ENCODE data around the gene GRIA3. TPM values are rescaled to one million over a fixed set of nuclear protein-coding genes. Genes with fewer than 3 reads are reported as not detected.

GRIA3 gene
- total RNA-seq, 1 donor from 2014 or later = 74.2 TPM

DNA sequence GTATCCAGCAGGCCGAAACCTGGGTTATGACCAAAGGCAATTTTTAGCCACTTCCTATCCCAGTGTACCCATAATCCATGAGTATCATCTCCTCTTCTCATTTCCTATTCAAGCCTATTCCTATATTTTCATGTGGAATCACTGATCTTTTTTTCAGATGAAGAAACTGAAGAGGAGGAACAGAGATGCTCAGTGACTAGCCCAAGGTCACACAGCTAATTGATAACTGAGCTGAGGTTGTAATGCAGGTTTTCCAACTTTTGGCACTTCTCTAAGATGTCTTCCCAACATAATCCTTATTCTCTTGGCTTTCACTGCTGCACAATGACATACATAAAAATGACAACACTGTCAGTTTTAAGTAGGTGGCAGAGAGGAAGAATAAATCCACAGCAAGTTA, 15.3 kb downstream of the GRIA3 start:
- no peak for DNase-seq

DNA sequence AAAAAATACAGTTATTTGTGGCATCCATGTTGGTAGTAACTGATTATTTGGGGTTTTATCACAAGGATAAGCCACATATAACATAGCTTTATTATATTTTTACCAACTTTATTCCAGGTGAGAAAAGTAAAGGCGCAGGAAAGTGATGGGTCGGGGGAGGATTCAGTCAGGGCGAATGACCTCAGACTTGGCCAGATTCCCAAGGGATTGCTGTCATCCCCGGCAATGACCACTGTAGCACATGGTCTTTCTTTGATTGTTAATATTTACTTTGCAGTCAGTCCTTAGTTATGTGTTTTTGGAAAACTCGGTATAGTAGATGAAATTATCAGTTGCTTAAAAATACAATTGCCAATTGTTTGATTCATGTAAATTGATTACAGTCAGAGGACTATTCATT, 17.6 kb downstream of the GRIA3 start:
- no peak for DNase-seq

DNA sequence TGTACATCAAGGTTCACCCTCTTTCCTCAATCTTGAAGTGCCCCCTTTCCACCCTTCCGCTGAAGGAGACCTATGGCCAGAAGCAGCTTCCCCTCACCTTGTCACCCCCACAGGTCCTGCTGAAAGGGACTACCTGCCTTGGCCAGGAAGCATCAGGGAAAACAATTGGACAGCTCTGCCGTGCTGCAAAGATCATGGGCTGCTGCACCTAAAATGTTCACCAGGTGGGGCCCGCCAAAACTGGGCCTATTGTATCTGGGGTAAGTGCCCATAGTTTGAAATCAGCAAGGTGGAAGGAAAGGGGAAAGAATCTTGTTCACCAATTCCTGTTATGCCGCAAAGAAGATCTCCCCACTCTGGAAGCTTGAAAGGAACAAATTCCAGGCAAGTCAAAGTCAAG, 18.4 kb downstream of the GRIA3 start:
- DNase-seq = no peak

DNA sequence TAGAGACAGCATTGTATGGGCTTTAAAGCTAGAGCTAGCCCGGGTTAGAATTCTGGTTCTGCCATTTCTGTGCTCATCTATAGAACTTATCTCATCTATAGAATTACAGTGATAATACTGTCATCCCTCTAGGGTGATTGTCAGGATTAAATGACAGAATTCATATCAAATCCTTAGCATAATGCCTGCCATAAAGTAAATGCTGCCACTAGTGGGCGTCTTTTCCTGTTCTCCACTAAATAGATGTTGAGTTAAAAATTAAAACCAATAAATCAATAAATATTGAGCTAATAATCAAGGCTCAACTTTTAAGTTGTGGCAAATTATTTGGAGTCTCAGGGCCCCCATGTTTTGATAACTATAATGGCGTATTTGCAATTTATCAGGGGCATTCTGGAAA, 19.7 kb downstream of the GRIA3 start:
- no peak for DNase-seq

DNA sequence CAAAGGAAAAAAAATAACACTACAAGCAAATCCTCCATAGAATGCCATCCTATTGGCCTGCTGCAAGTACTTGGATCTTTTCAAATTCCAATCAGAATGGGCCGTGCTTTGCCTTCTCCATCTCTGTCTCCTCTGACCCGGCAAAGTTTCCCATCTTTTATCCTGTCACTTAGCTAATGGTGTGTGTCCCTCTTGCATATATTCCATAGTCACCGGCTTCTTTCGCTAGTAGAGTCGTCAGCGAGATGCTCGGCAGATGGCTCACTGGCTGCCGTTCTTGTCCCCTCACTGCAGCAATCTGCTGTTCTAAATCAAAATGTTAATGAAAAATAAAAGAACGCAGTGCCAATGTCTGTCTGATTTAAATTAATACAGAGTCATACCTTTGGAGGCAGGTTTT, 22.1 kb downstream of the GRIA3 start:
- DNase-seq = no peak

DNA sequence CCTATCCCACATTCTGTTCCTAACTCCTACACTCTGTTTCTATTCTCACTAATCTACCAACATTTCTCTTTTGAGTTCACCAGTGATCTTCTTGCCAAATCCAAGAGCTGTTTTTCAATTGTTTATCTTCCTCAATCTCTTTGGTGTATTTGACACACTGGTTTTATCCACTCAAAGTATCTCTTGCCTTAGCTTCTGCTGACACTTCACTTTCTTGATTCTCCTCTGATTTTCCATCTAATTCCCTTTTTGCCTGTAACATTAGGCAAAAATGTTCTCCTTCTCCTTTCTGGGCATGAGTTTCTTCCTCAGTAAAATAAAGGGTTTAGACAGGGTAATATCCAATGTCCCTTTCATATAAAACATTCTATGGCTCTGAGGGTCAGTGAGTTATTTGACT, 26.2 kb downstream of the GRIA3 start:
- no peak for DNase-seq

DNA sequence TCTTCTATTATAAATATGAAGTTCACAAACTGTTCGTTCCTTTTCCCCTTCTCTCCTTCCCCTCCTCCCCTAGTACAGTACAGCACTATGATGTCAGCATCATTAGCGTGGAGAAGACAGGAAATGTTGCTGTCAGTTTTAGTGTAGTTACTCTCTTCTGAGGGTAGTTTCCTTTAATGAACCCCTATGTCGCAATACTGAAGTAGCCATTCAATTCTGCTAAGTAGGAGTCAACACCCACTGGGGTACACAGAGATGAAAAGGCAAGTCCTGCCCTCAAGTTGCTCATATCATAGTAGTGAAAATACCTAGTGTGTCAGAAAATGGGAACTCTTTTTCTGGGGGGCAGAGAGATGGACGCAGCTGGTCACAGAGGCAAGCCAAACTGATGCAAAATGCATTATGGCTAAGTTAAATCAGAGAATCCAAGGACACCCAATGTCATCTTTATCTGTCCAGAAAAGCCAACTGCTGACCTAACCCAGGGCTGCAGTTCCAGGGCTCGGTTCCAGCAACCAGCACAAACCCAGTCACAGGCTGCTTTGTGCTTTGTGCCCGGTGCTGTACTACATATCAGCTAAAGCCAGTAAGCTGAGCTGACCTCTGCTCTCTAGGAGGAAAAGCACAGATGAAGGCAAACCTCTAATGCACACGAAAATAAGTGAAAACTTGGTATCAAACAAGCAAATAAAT, 31.5 kb downstream of the GRIA3 start:
- DNase-seq = peak; percentile 6

DNA sequence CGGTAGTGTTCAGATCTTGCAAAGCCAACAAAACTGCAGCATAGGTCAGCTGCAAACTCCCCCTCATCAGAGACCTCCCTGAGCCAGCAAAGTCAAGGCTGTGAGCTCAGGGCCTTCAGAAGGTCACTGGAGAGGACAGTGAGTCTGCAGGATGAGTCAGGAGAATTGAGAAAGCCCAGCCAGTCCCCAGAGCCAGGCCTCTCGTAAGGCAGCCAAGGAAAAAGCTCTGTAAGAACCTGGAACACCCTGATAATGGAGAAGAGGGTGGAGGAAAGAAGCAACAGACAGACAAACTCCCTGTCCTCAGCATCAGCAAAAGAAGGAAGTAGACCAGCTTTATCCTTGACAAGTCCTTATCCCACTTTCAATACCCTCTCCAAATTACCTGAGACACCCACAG, 33.0 kb downstream of the GRIA3 start:
- no peak for DNase-seq

DNA sequence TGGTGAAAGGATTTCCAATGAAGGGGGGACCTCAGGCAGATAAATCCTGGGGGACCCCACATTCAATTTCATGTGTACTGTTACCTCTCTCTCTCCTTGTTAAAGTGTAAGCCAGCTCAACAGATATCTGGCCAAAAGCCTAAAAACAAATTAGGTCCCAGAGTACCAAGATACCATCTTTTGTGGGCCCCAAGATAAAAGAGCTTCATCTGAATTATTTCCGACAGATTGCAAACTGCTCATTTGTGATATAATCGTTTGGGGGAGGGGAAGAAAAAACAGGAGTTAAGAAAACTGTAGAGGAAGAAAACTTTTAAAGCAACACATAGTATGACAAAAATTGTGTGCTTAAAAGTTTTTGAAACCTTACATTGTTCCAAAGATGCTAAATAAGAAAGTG, 33.6 kb downstream of the GRIA3 start:
- DNase-seq = no peak

DNA sequence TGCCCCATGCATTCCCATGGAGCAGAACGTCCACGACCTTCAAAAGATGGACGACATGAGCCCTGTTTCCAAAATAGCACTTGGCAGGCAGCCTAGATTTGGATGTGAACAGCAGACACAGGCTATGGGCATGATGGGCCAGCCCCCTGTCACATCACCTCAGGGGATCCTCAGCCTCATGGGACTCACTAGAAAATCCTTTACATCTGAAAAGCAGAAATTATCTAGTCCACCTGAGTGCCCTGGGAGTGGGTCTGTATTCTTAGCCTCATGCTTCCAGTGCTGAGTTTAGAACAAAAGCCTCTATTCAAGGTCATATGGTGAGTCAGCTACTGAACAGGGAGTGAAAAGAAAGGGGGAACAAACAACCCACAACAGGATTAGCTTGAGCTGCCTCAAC, 35.8 kb downstream of the GRIA3 start:
- no peak for DNase-seq

DNA sequence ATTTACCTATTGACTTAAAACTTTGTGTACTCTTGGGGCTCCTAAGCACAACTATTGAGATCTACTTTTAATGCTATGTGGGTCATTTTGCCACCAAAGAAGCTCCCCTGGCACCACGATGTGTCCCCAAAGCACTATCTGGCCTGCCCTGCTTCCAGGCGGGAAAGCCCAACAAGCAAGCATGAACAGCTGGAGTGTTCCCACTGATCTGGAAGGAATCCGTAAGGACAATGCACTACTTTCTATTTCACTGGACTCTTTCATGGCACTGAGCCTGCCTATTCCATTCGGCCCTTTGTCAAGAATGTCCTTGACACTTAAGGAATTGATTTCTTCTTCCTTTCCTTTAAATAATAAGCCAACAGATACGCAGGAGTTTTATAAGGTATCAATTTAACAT, 38.8 kb downstream of the GRIA3 start:
- peak; percentile 4 for DNase-seq

DNA sequence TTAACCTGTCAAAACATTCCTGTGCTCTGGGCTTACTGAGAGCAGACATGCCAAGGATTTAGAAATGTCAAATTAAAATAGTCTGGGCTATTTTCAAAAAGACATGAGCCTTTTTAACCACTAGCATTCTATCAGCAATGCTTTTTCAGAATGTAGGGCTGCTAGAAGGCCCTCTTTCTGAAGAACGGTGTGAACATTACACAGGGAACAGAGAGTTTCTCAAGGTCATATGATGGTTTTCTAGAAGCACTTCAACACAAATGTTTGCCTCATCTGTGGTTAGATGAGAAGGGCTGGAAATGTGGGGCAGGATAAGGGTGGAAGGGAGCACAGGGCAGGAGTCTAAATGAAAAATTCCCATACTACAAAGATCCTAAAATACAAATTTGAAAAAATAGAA, 39.3 kb downstream of the GRIA3 start:
- no peak for DNase-seq

DNA sequence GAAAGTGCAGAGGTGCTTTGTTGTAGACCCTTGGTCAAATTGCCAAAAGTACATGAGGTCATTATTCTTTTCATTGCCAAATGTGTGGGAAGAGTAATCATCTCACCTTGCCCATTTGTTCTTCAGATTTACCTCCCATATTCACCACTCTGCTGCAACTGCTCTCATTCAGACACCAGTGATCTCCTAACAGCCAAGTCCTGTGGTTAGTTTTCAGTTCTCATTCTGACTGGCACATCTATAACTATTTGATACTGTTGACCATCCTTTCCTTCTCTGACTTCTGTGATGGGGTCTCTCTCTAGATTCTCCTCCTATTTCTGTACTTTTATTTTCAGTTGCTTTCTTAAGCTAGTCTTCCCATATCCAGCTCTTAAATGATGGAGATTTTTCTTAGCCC, 39.8 kb downstream of the GRIA3 start:
- DNase-seq = no peak

DNA sequence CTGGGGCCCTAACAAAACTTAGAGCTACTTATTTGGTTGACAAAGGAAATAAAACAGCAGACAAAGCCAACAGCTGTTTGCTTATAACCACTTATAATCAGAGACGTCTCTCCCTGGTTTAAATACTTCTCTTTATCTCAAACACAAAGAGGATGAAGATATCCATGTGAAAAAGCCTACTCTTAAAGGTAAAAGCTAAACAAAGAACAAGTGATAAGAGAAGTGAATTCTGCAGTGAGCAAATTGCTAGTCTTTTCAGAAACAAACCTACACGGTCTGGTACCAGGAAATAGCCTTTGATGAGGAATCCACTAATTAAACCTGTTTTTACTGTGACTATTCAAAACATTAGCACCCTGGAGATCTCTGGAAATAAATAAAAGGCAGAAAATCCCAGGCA, 46.7 kb downstream of the GRIA3 start:
- DNase-seq = no peak

DNA sequence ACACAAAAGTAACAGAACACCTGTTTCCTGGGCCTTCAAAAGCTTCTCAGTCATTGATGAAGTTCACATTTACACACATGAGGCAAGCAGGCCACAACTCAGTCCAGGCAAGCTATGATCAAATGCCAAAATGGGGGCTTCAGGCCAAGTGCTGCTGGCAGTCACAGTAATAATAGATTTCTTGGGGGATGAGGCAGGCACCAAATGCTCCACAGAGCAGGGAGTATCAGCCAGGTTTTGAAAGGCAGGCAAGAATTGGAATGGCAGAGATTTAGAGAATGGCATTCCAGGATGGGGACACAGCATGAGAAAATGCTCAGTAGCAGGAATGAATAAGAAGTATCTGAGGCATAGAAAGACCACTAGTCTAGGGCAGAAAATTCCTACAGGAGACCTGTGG, 52.8 kb downstream of the GRIA3 start:
- no peak for DNase-seq

DNA sequence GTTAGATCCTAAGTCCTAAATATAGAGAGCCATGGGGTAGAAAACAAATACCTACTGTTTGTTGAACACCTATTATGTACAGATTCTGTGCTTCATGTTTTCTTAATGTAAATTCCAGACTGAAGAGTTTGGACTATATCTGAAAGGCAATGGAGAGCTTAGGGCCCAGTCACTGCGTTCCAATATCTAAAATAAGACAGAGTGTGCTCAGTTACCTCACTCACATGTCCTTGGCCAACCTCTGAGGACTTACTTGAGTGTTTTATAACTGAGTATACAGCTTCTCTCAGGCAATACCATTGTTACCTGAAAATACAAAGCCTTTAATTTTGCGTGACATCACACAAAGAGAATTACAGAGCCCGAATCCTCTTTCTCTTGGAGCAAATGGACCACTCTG, 53.2 kb downstream of the GRIA3 start:
- DNase-seq = no peak

DNA sequence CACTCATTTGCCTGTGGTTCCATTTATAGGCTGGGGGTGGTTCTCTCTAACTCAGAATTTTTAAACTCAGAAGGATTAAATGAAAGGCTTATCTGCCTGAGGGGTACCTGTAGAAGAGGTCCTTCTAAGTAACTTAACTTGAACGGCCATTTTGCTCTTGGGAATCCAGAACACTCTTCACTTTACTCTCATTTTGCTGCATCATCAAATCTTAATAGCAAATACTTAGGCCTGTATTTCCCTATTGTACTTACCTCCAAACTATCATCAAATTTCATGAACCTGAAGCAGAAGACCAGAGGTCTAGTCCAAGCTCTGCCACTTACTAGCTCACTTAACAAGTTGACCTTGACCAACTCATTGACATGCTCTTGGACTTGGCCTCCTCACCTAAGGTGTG, 70.4 kb downstream of the GRIA3 start:
- DNase-seq = no peak

DNA sequence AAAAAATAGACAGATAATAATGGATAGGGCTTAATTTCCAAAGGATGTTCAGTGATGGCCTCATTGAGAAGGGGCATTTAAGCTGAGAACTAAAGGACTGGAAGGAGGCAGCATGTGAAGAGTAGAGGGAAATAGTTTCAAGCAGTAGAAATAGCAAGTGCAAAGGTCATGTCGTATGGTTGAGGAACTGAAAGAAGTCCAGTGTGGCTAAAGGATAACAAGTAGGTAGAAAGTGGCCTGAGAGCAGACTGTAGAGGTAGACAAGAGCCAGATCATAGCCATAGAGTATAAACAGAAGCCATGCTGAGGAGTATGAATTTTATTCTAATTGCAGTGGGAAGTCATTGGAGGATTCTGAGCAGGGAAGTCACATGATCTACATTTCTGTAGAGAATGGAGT, 72.3 kb downstream of the GRIA3 start:
- DNase-seq = no peak

DNA sequence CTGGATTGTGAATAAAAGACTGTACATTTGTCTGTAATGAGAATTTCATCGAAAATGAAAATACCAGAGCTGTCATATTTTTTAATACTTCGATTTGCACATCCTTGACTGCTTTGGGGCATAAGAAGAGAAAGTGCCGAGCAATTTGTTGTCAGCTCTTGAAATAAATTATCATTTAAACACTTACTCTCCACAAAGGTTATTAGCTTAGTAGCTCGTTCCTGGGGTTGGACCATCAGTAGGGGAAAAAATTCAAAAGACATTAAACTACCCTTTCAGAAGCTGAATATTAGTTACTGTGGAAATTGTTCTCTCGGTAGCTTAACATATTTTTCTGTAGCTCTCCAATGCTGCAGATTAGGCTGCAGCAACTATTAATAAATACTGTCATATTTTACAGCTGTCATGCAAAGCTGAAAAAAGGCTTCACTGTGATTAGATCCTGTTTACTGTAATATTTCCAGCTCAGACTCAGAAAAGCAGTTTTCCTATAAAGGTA, 76.9 kb downstream of the GRIA3 start:
- DNase-seq = no peak

DNA sequence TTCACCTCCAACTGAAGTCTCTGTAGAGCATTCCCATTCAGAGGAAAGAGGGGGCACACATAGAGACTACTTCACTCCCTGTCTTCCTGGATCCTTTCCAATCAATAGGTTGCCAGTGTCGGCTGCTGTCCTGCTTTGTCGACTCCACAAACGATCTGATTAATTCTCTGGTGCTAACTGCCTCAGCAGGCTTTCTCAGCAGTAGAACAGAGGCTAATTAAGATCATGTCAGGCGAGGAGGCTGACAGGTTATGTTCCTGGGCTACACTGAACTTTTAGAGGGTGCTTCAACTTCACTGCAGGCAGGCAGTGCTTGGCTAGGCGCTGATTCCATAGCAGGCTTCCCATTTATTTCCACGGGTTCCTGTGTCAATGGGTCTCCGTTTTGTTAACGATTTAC, 79.2 kb downstream of the GRIA3 start:
- no peak for DNase-seq

DNA sequence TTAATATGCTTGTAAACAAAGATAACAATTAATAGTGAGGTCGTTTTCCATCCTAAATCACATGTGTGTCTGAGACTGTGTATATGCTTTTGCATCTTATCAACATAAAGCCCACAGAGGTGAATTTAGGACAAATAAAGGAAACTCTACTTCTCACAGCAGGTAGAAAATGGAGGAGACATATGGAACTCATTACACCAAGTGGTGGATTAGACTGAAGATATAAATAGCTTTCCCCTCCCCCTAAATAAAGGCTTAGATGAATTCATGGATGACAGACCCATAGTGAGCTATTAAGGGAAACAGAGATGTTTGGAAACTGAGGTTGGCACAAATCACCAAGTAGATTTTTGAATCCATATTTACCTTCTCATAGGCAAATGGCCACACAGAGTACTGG, 79.7 kb downstream of the GRIA3 start:
- no peak for DNase-seq

DNA sequence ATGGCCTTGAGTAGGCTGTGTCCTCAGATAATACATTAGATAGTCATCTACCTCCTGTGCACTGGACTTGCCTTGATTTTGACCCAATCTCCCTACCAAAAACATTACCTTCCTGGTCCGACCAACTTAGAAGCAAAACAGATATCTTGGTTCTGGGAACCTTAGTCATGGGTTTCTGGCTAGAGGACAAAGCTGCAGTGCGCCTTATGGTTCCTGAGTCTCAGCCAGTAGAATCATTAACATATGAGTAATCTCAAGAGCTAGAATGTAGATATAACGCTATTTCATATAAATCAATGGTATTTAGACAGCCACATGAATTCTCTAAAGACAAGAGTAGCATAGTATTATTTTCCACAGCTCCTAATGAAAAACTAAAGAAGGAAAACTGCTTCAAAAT, 83.1 kb downstream of the GRIA3 start:
- DNase-seq = no peak

DNA sequence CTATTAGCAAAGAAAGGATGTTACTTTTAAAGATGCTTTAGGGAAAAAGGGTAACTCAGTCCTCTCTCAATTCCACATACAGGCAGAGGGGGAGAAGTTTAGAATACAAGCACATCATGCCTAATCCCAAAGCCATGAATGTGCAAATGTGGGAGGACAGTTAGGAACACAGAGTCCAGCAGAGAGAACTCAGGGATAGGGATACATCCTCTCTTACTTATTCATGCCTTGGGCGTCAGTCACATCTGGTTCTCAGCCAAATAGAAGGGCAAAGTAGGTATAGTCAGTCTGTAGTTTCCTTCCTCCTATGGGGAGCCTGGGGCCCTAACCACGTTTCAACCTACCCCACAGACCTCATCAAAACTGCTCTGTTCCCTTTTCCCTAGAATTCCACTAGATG, 87.8 kb downstream of the GRIA3 start:
- no peak for DNase-seq

DNA sequence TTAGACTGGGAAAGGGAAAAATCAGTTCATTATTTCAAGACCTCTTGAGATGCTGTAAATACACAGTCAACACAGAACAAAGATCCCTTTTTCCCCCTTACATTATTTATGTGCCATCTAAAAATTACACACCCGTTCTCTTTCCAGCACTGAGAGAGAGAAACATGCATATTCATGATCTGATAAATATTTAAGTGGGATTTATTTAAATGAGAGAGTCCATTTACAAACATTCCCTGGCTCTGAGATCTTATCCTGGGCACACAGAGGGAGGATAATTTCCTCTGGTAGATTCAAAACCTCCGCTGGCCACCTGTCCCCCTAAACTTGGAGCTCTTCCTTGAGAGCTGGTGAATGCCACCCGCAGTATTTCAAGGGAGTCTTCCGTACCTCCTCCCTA, 88.6 kb downstream of the GRIA3 start:
- no peak for DNase-seq

DNA sequence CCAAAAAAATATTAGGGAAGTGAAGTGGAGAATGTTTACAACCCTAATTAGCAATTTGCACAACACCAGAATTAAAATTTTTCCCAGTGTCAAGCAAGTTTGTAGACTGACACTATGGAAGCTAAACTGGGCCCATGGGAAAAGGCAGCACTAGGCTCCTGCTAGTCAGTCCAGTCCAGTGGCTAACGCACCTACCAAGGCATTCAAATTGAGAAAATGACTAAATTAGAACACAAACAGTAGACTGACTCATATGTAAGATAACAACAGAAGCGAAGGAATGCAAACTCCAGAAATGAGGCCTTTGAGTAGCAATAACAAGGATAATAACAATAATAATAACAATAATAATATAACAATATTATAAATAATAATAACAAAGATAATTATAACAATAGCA, 90.7 kb downstream of the GRIA3 start:
- DNase-seq = no peak

All from occipital lobe (tissue), 2 donors.